Cerebellar nuclear complex (tissue), 1 donor: ENCODE data around the gene SYN1.
A peak's percentile ranks its signal among the peaks of the same experiment; 100 is the strongest.
"Not testable (repeated sequence)": the region's sequence is repeated elsewhere in the genome, so short reads cannot be mapped to it uniquely, and the experiment has no call there.

Experiments
- DNase-seq, 2 experiments: peaks; one replicate each; lab custom pipeline; 2025; lab: John Stamatoyannopoulos, UW

SYN1 gene

DNA sequence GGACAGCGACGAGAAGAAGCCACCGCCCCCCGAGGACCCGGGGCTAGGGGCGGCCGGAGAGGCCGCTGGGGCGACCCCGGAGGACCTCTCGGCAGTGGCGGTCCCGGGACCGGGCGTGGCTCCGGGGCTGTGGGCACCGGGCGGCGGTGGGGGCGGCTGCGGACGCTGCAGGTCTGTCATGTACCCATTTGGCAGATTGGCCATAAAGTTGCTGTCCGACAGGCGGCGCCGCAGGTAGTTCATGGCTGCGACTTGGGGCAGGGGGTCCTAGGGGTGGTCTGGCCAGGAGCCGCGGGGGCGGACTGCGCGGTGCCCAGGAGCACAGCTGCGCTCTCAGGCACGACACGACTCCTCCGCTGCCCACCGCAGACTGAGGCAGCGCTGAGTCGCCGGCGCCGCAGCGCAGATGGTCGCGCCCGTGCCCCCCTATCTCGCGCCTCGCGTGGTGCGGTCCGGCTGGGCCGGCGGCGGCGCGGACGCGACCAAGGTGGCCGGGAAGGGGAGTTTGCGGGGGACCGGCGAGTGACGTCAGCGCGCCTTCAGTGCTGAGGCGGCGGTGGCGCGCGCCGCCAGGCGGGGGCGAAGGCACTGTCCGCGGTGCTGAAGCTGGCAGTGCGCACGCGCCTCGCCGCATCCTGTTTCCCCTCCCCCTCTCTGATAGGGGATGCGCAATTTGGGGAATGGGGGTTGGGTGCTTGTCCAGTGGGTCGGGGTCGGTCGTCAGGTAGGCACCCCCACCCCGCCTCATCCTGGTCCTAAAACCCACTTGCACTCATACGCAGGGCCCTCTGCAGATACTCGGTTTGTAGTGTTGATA, at the start of gene SYN1:
Gene SYN1 (minus strand): TSS at position 372 of the 817 bp plus-strand sequence. CDS start 129 bp downstream, at position 243.
- peak in 1 of 2 experiments; percentile 21 for DNase-seq

DNA sequence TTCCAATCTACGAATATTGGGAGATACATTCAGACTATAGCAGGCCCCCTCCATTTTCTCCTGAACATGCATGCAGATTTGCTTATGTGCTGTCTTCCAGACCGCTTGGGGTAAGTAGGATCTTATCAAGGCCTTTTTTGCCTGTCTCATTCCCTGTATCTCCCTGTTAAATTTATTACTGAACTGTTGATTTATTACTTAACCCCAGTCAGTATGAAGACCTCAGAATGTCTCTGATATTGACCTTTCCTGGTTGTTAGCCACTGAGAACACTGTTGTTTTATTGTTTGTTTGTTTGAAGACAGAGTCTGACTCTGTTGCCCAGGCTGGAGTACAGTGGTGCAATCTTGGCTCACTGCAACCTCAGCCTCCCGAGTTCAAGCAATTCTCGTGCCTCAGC, 46.1 kb upstream of the SYN1 start:
- DNase-seq, result not testable (repeated sequence)

DNA sequence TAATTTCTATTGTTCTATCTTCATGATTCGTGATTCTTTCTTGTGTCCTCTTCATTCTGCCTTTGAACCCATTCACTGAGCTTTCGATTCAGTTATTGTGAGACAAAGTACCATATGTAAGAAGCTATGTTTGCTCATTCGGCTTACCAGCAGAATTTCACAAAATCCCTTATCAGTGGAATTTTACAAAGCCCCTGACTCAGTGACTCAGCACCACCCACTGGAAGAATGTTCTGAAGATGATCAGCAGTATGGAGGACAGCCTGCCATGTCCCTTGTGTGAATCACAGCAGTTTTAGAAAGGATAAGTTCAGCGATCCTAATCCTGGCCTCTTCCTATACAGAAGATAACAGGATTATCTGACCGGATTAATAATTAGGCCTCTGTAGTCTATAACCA, 45.1 kb upstream of the SYN1 start:
- no peak for DNase-seq

GRCh38 chrX:47662144-47662657, 42.5 kb upstream of the SYN1 start:
- DNase-seq, result no peak

GRCh38 chrX:47661539-47661938, 41.9 kb upstream of the SYN1 start:
- DNase-seq, result no peak

DNA sequence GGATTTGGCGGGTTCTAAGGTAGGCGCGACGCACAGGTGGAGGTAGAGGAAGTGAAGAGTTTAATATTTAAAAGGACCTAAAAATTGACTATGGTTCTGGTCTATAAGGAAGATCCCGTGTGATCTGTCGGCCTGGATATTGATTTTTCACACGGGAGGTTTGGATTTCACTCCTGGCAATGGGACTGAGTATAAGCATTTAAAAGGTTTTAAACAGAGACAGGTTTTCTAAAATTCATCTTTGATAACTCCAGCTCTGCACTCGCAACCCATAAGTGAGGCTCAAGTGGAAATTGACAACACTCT, 39.7 kb upstream of the SYN1 start:
- DNase-seq, result no peak

DNA sequence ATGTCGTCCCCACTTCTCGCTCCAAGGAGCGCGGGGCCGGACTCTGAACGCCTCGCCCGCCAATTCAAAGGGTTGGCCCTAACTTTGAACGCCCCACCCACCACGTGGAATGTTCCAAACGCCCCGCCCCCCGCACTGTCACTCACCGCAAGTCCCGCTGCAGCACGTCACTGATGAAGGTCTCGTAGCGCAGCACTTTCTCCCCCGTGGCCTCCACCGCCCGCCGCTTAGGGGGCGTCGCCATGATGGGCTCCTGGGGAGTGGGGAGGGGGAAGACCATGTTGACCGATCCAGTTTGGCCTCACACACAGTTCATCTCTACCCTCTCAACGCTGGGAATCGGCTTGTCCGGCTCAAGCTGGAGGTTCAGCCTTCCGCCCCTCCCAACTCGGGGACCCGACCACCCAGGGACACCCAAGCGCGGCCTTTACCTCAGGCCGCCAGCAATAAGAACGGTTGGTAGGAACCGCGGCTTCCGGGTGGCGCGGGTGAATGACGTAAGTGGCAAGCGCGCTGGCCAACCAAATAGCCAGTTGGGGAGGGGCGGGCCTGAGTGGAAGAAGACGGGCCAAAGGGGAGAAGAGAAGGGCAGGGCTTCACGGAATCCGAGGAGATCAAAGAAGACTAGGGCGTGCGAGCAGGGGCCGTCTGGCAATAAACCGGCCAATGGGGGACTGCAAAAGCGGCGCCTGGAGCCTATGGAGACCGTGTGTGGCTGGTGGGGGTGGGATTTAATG, 39.2 kb upstream of the SYN1 start, which contains the start of gene UXT:
Gene UXT (minus strand): TSS at position 497 of the 737 bp plus-strand sequence. CDS start 253 bp downstream, at position 244.
- peak; percentile 5 to 60 for DNase-seq

DNA sequence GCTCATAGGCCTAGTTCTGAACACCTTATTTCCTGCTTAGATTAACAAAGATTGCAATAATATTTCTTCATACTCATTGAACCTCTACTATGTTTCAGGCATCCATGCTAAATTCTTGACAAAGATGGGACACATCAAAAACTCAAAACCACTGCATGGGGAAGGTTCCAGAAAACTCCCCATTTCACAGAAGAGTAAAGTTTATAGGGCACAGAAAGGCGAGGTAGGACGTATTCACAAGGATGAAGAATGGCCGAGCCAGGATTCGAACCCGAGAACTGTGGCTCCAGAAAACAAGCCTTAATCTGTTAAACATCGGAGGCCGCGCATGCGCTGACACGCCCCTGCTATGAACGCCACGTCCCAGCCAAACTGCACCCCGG, 38.6 kb upstream of the SYN1 start:
- DNase-seq, result no peak

DNA sequence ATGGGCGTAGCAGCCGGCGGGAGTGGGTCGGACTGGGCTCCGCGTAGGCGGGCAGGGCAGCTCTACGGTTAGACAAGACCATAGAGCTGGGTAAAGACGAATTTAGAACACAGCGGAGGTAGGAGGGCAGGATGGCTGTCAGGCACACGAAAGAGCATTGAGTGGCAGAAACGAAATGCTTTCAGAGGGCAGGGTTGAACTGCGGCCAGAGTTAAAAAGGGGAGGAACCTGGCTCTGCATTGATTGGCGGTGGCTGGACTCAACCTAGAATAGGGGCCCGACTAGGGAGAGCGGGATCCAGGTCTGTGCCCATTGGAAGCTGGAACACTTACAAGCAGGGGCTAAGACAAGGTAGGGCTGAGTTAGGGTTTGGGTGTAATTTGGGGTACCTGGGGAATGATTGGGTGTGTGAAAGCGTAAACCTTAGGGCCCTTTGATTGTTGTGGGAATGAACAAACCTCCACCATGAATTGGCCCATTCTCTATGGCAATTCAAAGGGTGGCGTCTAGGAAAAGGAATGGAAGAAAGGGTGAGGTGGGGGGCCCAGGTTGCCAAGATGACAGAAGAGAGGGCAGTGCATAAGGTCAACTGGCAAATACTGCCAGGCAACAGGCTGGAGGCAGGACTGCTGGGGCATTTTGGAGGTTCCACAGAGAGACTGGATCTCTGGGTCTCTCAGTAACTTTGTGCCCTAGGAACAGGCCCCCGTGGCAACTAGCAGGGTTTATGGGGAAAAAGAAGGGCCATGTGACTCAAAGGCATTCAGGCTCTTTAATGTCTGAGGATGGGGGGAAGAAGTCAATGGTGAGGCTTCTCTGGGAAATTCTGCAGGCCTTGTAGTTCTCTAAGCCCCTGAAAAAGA, 31.6 kb upstream of the SYN1 start:
- no peak for DNase-seq

DNA sequence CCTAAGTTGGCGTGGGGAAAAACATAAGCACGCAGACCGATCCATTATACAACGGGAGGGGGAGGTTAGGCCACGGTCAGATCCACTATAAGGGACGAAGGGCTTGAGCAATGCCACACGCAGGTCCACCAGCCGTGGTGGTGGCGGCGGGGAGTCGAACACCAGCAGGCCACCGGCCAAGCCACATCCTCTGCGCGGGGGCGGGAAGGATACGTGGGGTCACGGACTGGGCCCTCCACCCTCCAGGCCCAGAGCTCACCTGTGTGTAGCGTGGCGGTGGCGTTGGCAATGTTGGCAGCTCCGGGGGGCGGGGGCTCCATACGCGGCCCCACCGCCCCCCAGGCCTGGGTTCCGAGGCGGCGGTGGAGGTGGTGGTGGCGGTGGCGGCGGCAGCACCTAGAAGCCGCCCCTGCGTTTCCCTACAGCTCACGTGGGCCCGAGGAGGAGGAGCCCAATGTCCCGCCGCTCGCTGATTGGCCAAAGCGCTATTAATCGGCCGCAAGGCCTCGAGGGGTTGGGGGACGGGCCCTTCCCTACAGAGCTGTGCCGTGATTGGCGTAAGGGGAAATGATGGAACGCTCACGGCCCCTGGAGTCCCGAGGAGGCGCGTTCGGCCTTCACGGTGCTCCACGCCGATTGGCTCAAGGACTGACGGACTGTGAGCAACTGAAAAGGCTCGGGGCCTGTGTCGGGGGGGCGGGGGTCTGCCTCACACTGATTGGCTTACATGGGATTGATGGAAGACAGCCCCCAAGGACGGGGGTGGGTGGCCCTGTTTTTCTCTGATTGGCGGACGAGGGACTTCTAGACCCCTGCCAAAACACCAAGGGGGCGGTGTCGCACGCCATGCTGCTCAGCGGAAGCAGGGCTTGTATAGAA, 30.7 kb upstream of the SYN1 start, which contains the start of gene ELK1:
Gene ELK1 (minus strand): TSS at position 400 of the 879 bp plus-strand sequence. CDS start 9,122 bp downstream, outside the sequence.
- peak; percentile 63 to 90 for DNase-seq

DNA sequence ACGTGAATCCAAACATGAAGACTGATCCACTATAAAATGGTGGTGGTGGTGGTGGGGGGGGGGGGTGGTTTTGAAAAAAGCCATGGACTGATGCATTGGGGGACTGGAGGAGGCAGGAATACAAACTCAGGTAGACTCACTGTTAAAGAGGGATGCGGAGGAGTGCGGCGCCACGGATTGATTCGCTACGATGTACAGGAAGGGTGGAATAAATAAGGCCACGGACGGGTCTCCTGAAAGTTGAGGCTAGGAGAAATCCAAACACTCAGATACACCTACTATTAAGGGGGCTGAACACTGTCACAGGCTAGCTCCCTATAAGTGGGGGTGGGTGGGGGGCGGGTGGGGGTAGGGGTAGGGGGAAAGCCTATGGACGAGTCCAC, 30.1 kb upstream of the SYN1 start:
- DNase-seq, result no peak

- DNase-seq, result no peak
Measured at GRCh38 chrX:47649271-47649670, 29.6 kb upstream of the SYN1 start.

- no peak for DNase-seq
Measured at GRCh38 chrX:47648376-47648775, 28.7 kb upstream of the SYN1 start.

- no peak for DNase-seq
Measured at GRCh38 chrX:47646636-47647035, 27.0 kb upstream of the SYN1 start.

GRCh38 chrX:47645530-47645929, 25.9 kb upstream of the SYN1 start:
- DNase-seq, result no peak

DNA sequence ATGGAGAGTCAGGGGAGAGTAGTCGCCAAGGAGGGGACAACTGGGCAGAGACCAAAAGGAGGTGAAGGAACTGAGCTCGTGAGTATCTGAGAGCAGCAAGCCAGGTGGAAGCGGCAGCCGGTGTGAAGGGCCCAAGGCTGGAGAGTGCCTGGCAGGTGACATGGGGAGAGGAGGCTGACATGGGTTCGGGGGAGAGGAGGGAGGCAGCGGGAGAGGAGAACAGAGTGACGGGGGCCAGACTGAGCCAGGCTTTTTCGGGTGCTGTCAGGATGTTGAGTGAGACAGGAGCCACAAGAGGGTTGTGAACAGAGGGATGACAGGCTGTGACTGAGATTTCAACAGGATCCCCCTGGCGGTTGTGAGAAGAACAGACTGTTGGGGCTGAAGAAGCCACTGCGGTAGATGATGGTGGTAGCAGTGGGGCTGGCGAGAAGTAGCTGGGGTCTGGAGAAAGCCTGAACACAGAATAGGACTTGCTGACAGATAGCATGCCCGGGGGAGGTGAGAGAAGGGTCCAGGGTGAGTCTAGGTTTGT, 25.0 kb upstream of the SYN1 start:
- DNase-seq, result peak in 1 of 2 experiments; percentile 29

DNA sequence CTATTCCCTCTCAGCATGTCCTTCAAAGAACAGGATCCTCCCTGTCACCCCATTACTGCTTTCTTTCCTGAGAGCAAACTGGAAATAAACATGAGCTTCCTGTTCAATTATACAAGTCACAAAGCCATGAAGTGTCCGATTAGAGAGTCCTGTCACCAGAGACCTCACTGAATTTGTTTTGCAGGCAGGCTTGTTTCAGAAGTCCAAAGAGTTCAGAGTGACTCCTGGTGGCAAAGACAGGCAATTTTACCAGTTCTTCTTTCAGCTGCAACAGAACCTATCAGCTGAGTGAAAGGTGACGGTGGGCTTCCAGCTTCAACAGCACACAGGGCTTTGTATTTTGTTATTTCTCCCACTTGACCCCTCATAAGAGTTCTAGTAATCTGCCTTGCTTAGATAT, 24.3 kb upstream of the SYN1 start:
- no peak for DNase-seq

GRCh38 chrX:47638816-47639215, 19.2 kb upstream of the SYN1 start:
- DNase-seq, result no peak

DNA sequence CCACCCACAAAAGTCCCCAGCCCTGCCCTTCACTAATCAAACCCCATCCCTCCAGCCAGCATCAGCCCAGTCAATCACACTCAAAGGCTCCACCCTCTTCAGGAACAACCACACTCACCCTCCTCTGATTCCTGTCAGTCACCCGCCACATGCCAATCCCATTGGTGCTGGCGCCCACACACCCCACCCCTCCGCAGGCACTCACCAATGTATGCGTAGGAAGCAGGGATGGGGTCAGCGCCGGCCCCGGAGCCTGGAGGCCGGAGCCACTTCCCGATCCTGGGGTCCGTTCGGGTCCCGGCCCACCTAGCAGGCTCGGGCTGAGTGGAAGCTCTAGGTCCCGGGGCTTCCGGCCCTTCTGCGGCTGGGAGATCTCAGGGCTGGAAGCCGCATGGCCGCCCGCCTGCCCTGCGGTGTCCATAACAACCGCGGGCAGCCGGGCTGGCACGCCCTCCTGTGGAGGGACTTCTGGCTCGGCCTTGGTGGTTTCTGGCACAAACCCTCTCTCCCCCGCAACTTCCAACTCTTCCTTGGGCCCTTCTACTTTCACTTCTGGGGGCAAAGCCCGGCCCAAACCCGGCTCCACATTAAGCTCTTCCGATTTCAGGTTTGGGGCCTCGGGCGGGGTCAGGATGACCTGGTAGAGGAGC, 18.0 kb upstream of the SYN1 start:
- peak in 1 of 2 experiments; percentile 33 for DNase-seq

DNA sequence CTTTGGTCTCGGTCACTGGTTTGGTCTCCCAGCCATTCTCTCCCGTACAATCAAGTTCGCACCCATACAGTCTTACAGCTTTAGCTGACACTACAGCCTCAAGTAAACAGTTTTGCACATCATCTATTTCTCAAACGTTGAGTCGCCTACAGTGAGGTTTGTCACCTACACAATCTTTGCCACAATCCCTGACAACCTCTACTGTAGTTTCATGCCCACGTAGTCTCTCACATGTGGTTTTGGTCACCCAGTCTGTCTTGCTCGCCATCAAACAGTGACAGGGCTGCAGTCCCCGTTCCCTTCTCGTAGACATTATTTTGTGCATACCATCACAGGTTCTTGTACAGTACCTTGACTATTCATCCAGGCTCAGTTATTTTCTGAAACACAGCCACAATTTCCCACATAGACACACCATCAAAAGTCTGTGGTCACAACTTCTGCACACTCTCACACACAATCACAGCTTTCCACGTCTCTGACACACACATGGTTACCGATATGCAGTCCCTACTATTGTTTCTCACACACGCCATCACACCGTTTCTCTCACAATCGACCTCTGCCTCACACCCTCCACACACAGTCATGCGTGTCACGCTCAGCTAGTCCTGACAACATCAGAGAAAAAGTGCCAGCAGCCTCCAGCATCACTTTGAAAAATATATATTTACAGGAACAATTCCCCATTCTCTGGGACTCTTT, 15.4 kb upstream of the SYN1 start:
- DNase-seq, result no peak
